Small intestine (tissue), 7 donors: ENCODE data around the gene POLD1. TPM values are rescaled to one million over a fixed set of nuclear protein-coding genes. Genes with fewer than 3 reads are reported as not detected.

Source experiments
- DNase-seq, 2 donors: peaks; one replicate each; pipeline versions ENCODE4 v3.0.0 to v3.0.0-alpha.2; 2013
- FAIRE-seq: peaks from 2 replicates; lab custom pipeline; 2012; peaks lifted over from hg19 to GRCh38; lab: Jason Lieb, UNC
- H3K27ac ChIP-seq, 3 donors: one replicate each; pipeline ENCODE4 v1.5.1; 2013; ENCODE audit warnings: low read length in 2 of 3, mild to moderate bottlenecking in 2 of 3, control low read depth in 1 of 3, inconsistent platforms in 1 of 3, low read depth in 1 of 3, moderate library complexity in 1 of 3
- H3K27me3 ChIP-seq, 3 donors: one replicate each; pipeline ENCODE4 v1.6.1; 2013; ENCODE audit warnings: low read length in 3 of 3, inconsistent platforms in 1 of 3; ENCODE audit not compliant: control insufficient read depth in 3 of 3, insufficient read depth in 3 of 3
- H3K36me3 ChIP-seq, 3 donors: one replicate each; pipeline ENCODE4 v1.6.1; 2013; ENCODE audit warnings: low read length in 3 of 3, inconsistent platforms in 1 of 3, low read depth in 1 of 3, mild to moderate bottlenecking in 1 of 3, moderate library complexity in 1 of 3; ENCODE audit not compliant: control insufficient read depth in 3 of 3, insufficient read depth in 2 of 3
- H3K4me1 ChIP-seq, 3 donors: one replicate each; pipeline ENCODE4 v1.6.1; 2013; ENCODE audit warnings: low read length in 2 of 3, inconsistent platforms in 1 of 3, low read depth in 1 of 3, mild to moderate bottlenecking in 1 of 3, moderate library complexity in 1 of 3; ENCODE audit not compliant: control insufficient read depth in 3 of 3, insufficient read depth in 2 of 3
- H3K4me3 ChIP-seq, 3 donors: one replicate each; pipeline ENCODE4 v1.5.1; 2013; ENCODE audit warnings: low read length in 3 of 3, control low read depth in 1 of 3, inconsistent platforms in 1 of 3, low read depth in 1 of 3, mild to moderate bottlenecking in 1 of 3, moderate library complexity in 1 of 3
- H3K9me3 ChIP-seq, 2 donors: one replicate each; pipeline ENCODE4 v1.6.1; 2013; ENCODE audit warnings: low read depth in 1 of 2, low read length in 1 of 2; ENCODE audit not compliant: control insufficient read depth in 2 of 2, insufficient read depth in 1 of 2
- WGBS, 3 donors: extraction: QIAGEN DNeasy Blood & Tissue Kit; methylation state at CpG; one replicate each; pipeline ENCODE4 v1.1.7; 2013; 5-methylcytosine and 5-hydroxymethylcytosine counted together
- polyA plus RNA-seq, 4 donors: library from polyadenylated mRNA; stranded (reverse) in 3 of 4; unstranded in 1 of 4; fragments of 200-250 nt in 3 of 4; fragments of 120-200 nt in 1 of 4; gene quantifications; one replicate each; pipeline versions ENCODE4 v1.2.1 to v1.2.3, GENCODE V29; 2013
- donor health status: healthy with polysubstance abuse.
- donor health status: control.
- donor health status: control.
- donor health status: Bipolar disorder and iron deficiency.
- donor health status: healthy.

POLD1 gene
- polyA plus RNA-seq, 4 donors: 25.0 to 34.0 (median 30.6) TPM

DNA sequence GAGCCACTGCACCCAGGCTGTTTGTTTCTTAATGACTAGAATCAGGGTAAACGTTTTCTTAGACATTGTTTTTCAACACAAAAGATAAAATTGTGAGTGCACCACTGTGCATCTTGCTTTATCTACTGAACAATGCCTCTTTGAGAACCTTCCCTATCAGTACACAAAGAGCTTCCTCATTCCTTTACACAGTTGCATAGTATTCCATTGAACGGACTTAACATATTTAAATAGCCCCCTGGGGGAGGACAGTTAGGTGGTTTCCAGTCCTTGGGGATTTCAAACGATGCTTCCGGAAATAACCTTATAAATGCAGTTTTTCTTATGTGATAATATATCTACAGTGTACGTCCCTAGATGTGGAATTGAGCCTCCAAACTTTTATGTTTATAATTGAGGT lies 8.6 kb downstream of the POLD1 start:
- WGBS, 3 donors: 90 to 91% (median 90%) methylated on average over 5 of the region's 5 CpGs
- H3K4me1 ChIP-seq: no peaks in the 10 kb centered on the region
- FAIRE-seq (no peak), DNase-seq (no peak)
- H3K9me3 ChIP-seq: peaks cover 0 to 4% of the 10 kb centered on the region in 2 donors
- H3K27ac ChIP-seq: no peak overlapping the region
- H3K4me3 ChIP-seq: no peak overlapping the region
- no peaks in the 10 kb centered on the region for H3K27me3 ChIP-seq
- peaks cover 0 to 8% (median 0%) of the 10 kb centered on the region in 3 donors for H3K36me3 ChIP-seq

DNA sequence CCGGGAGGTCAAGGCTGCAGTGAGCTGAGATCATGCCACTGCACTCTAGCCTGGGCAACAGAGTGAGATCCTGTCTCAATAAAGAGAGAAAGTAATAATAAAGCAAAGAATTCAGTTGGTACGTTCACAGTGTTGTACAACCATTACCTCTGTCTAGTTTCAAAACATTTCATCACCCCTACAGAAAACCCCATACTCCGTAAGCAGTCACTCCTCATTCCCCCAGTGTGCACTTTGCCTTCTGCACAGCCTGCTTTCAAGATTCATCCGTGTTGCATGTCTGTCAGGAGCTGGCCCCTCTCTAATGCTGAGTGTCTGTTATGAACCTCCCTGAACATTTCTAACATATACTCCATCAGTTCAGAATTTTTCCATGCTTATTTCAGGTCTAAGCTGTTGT lies 9.4 kb downstream of the POLD1 start:
- Histone ChIP-seq H3K4me1 (no peaks in the 10 kb centered on the region), H3K4me3 (no peak overlapping the region), H3K9me3 (peaks cover 0 to 4% of the 10 kb centered on the region in 2 donors), H3K36me3 (peaks cover 0 to 8% (median 0%) of the 10 kb centered on the region in 3 donors), H3K27me3 (no peaks in the 10 kb centered on the region), H3K27ac (no peak overlapping the region)
- DNase-seq (no peak), FAIRE-seq (no peak)
- 90 to 94% (median 93%) methylated on average over 4 of the region's 4 CpGs for WGBS, 3 donors

DNA sequence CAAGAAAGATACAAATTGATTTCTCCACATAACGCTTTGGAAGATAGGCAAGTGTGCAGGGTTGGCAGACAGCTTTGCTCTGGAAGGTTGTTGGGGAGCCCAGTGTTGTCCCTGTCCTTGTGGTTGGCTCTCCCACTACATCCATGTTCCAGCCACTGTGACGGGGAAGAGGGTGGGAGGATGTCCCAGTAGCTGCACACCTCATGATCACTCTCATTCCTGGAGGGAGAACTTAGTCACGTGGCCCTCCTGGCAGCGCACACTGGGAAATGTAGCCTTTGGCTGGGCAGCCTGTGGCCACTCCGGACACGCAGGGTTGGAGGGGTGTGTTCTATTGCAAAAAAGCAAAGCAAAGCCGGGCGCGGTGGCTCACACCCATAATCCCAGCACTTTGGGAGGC lies 9.9 kb downstream of the POLD1 start:
- H3K9me3 ChIP-seq: peaks cover 0 to 4% of the 10 kb centered on the region in 2 donors
- H3K27me3 ChIP-seq: no peaks in the 10 kb centered on the region
- no peak for FAIRE-seq
- H3K4me1 ChIP-seq: no peaks in the 10 kb centered on the region
- no peak for DNase-seq
- peaks cover 0 to 11% (median 0%) of the 10 kb centered on the region in 3 donors for H3K36me3 ChIP-seq
- no peak overlapping the region for H3K4me3 ChIP-seq
- no peak overlapping the region for H3K27ac ChIP-seq
- 95 to 98% (median 97%) methylated on average over 9 of the region's 9 CpGs for WGBS, 3 donors

DNA sequence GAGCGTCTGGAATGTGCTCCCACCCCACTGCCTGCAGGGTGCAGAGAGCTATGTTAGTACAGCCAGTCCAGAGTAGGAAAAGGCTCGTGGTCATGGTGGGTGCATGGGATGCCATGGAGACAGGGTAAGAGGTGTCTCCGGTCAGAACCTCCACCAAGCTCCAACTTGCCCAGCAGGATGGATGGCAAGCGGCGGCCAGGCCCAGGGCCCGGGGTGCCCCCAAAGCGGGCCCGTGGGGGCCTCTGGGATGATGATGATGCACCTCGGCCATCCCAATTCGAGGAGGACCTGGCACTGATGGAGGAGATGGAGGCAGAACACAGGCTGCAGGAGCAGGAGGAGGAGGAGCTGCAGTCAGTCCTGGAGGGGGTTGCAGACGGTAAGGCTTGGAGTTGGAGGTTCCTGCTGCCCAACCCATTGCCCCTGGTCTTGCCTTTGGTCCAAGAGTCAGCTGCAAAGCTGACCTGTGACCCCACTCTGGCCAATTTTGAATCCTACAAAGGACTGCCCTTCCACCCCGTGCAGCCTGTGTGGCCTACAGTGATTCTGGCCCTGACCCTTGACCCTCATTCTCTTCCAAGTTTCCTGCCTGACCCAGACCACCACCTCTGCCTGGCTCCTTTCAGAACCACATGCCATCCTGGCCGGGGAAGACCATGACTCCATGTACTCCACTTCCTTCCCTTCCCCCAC lies 14.7 kb downstream of the POLD1 start:
- WGBS, 3 donors: 88 to 93% (median 90%) methylated on average over 13 of the region's 13 CpGs
- Histone ChIP-seq H3K4me1 (no peaks in the 10 kb centered on the region), H3K36me3 (peaks cover 0 to 40% (median 3%) of the 10 kb centered on the region in 3 donors), H3K9me3 (peaks cover 0 to 4% of the 10 kb centered on the region in 2 donors), H3K27ac (no peak overlapping the region), H3K27me3 (no peaks in the 10 kb centered on the region), H3K4me3 (no peak overlapping the region)
- no peak for DNase-seq
- no peak for FAIRE-seq

DNA sequence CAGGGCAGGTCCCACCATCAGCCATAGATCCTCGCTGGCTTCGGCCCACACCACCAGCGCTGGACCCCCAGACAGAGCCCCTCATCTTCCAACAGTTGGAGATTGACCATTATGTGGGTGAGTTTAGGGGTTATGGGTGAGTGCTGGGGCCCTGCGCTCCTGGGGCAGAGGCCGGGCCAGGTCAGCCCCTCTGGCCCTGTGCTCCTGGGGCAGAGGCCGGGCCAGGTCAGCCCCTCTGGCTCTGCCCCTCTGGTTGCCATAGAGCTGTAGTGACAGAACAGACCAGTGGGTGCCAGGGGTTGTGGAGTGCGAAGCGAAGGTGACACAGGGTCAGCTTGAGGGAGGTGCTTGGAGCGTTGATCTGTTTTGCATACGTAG lies 15.2 kb downstream of the POLD1 start:
- DNase-seq: no peak

DNA sequence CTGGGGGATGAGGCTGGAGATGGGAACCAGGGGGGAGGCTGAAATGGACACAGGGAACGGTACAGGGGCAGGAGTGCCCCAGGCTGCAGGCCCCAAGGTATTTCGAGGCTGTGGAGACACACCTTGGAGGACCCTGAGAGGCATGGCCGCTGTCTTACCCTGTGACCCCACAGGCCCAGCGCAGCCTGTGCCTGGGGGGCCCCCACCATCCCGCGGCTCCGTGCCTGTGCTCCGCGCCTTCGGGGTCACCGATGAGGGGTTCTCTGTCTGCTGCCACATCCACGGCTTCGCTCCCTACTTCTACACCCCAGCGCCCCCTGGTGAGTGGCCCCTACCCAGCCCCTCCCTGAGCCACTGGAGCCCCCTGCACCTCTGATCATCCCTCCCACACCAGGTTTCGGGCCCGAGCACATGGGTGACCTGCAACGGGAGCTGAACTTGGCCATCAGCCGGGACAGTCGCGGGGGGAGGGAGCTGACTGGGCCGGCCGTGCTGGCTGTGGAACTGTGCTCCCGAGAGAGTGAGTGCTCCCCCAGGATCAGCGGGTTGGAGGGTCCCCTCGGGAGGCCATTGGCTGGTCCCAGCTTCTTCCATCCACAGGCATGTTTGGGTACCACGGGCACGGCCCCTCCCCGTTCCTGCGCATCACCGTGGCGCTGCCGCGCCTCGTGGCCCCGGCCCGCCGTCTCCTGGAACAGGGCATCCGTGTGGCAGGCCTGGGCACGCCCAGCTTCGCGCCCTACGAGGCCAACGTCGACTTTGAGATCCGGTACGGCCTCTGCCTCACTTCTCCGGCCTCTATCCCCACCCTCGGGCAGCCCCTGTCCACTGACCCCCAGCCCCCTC lies 17.7 kb downstream of the POLD1 start:
- no peaks in the 10 kb centered on the region for H3K4me1 ChIP-seq
- no peak for DNase-seq
- no peaks in the 10 kb centered on the region for H3K9me3 ChIP-seq
- H3K27ac ChIP-seq: no peak overlapping the region
- H3K36me3 ChIP-seq: peaks cover 0 to 53% (median 3%) of the 10 kb centered on the region in 3 donors
- no peaks in the 10 kb centered on the region for H3K27me3 ChIP-seq
- no peak overlapping the region for H3K4me3 ChIP-seq
- WGBS, 3 donors: 93 to 96% (median 95%) methylated on average over 48 of the region's 48 CpGs
- FAIRE-seq: no peak

More for the DNA sequence above, 15.2 kb downstream of the POLD1 start:
- H3K4me1 ChIP-seq: no peaks in the 10 kb centered on the region
- H3K4me3 ChIP-seq: no peak overlapping the region
- H3K36me3 ChIP-seq: peaks cover 0 to 42% (median 3%) of the 10 kb centered on the region in 3 donors
- WGBS, 3 donors: 97 to 98% (median 97%) methylated on average over 9 to 10 of the region's 10 CpGs
- FAIRE-seq: no peak
- H3K9me3 ChIP-seq: peaks cover 0 to 4% of the 10 kb centered on the region in 2 donors
- H3K27ac ChIP-seq: no peak overlapping the region
- H3K27me3 ChIP-seq: no peaks in the 10 kb centered on the region

DNA sequence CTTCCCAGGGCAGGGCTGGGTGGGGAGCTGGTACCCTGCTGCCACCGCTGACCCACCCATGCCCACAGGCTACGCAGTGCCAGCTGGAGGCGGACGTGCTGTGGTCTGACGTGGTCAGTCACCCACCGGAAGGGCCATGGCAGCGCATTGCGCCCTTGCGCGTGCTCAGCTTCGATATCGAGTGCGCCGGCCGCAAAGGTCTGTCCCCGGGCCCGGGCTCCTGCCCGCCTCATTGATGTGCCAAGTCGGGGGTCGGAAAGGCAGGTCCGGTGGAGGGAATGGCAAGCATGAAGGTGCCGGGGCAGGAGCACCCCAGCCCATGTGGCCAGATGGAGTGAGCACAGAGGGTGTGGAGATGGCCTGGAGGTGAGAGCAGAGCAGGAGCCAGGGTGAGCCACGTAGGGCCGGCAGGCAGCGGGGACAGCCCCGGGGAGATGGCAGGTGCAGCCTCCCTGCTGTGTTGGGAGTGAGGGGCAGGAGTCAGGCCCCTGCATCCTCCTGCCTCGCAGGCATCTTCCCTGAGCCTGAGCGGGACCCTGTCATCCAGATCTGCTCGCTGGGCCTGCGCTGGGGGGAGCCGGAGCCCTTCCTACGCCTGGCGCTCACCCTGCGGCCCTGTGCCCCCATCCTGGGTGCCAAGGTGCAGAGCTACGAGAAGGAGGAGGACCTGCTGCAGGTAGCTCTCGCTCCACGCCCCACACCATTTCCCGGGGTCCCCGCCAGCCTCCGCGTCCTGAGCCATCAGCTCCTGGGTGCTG lies 18.6 kb downstream of the POLD1 start:
- H3K27me3 ChIP-seq: no peaks in the 10 kb centered on the region
- no peak overlapping the region for H3K27ac ChIP-seq
- FAIRE-seq: no peak
- no peak overlapping the region for H3K4me3 ChIP-seq
- no peak for DNase-seq
- H3K4me1 ChIP-seq: no peaks in the 10 kb centered on the region
- 96 to 97% (median 97%) methylated on average over 38 to 41 of the region's 41 CpGs for WGBS, 3 donors
- no peaks in the 10 kb centered on the region for H3K9me3 ChIP-seq
- peaks cover 0 to 58% (median 3%) of the 10 kb centered on the region in 3 donors for H3K36me3 ChIP-seq
